A673 (cell line): ENCODE measurements around the gene INMT.

Source experiments
- EZH2 ChIP-seq: fragments of 200-600 bp; sonication (generic); IDR thresholded peaks from 2 replicates; pipeline ENCODE4 v1.6.1; 2017; ENCODE audit warnings: borderline replicate concordance, low read depth, mild to moderate bottlenecking, mixed read lengths, antibody characterized with exemption, low read length; ENCODE audit not compliant: poor library complexity, severe bottlenecking
- TF ChIP-seq, protein P1 (sequence below): fragments of 300-800, 200-600 bp; sonication (generic); conservative IDR thresholded peaks from 2 replicates; pipeline ENCODE4 v1.5.1; 2017; ENCODE audit warnings: low read depth, mild to moderate bottlenecking, antibody characterized with exemption, low read length, moderate library complexity, mixed read lengths

DNA sequence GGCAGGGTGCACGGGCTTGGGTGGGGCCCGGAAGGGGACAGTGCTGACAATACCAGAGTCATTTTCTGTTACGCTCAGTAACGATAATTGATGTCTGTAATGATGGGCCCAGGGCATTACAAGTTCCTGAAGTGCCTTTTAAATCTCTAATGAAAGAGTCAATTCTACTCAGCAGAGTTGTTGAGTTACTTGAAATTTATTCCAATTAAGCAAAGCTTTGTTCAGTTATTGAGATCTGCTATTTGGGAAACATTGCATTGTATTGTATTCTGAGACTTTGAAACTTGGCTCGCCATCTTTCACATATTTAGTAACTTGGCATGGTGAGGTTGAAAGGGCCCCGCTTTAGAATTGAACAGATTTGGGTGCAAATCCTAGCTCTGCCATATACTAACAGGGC lies 54.0 kb downstream of the INMT start:
- TF ChIP-seq, protein P1, sequence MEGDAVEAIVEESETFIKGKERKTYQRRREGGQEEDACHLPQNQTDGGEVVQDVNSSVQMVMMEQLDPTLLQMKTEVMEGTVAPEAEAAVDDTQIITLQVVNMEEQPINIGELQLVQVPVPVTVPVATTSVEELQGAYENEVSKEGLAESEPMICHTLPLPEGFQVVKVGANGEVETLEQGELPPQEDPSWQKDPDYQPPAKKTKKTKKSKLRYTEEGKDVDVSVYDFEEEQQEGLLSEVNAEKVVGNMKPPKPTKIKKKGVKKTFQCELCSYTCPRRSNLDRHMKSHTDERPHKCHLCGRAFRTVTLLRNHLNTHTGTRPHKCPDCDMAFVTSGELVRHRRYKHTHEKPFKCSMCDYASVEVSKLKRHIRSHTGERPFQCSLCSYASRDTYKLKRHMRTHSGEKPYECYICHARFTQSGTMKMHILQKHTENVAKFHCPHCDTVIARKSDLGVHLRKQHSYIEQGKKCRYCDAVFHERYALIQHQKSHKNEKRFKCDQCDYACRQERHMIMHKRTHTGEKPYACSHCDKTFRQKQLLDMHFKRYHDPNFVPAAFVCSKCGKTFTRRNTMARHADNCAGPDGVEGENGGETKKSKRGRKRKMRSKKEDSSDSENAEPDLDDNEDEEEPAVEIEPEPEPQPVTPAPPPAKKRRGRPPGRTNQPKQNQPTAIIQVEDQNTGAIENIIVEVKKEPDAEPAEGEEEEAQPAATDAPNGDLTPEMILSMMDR, result no peak
- TF ChIP-seq EZH2, result no peak
